Tibial artery (tissue), 4 donors: ENCODE results near the gene ZNF451.

Experiments used
- DNase-seq, 2 donors: peaks; one replicate each; pipeline ENCODE4 v3.0.0-alpha.2; 2019
- H3K27ac ChIP-seq, 2 donors: fragments of 200-600 bp; sonication (generic) in 1 of 2; 1 replicate in 1 of 2; 2 replicates in 1 of 2; pipeline ENCODE4 v1.5.1; 2018 to 2019; ENCODE audit warnings: mild to moderate bottlenecking in 1 of 2
- H3K27me3 ChIP-seq, 2 donors: fragments of 200-600 bp; sonication (generic) in 1 of 2; one replicate each; pipeline versions ENCODE4 v1.5.1 to v1.6.0; 2016 to 2019
- H3K36me3 ChIP-seq, 3 donors: fragments of 200-600 bp; sonication (generic) in 2 of 3; one replicate each; pipeline ENCODE4 v1.5.1; 2016 to 2019; ENCODE audit warnings: mild to moderate bottlenecking in 2 of 3
- H3K4me1 ChIP-seq, 4 donors: fragments of 200-600 bp; sonication (generic) in 2 of 4; 1 replicate in 3 of 4; 2 replicates in 1 of 4; pipeline ENCODE4 v1.5.1; 2016 to 2019
- H3K4me3 ChIP-seq, 2 donors: fragments of 200-600 bp; sonication (generic) in 1 of 2; 1 replicate in 1 of 2; 2 replicates in 1 of 2; pipeline ENCODE4 v1.5.1; 2018 to 2019; ENCODE audit warnings: mild to moderate bottlenecking in 2 of 2
- H3K9me3 ChIP-seq, 3 donors: fragments of 200-600 bp; sonication (generic) in 1 of 3; one replicate each; pipeline ENCODE4 v1.5.1; 2016 to 2019
- CTCF ChIP-seq, 2 experiments: fragments of 200-600 bp in 1 of 2; fragments of 450-650 bp in 1 of 2; IDR thresholded peaks; one replicate each; pipeline ENCODE4 v1.5.1; 2017 to 2019; ENCODE audit warnings: antibody characterized with exemption in 2 of 2, mild to moderate bottlenecking in 1 of 2, moderate library complexity in 1 of 2
- intact Hi-C: fragments of 100-400 bp; cut with DNase I; formaldehyde crosslinking; loops from one replicate; pipeline ENCODE4 v1.15.0; 2023; ENCODE audit warnings: low total_unique reads

The ZNF451 gene

GRCh38 chr6:57072108-57072507 lies 17.9 kb upstream of the ZNF451 start:
- Histone ChIP-seq H3K27ac (no peak overlapping the region), H3K27me3 (no peaks in the 10 kb centered on the region), H3K4me3 (no peak overlapping the region), H3K36me3 (peaks cover 0 to 13% (median 4%) of the 10 kb centered on the region in 3 donors), H3K9me3 (no peaks in the 10 kb centered on the region), H3K4me1 (no peaks in the 10 kb centered on the region)
- no peak for DNase-seq
- intact Hi-C loops: no loop called here
- TF ChIP-seq CTCF (IDR thresholded peaks at IDR 0.05): no peak

- Histone ChIP-seq H3K9me3 (no peaks in the 10 kb centered on the region), H3K4me3 (no peak overlapping the region), H3K36me3 (peaks cover 0 to 13% (median 0%) of the 10 kb centered on the region in 3 donors), H3K27ac (no peak overlapping the region), H3K27me3 (no peaks in the 10 kb centered on the region), H3K4me1 (no peaks in the 10 kb centered on the region)
- TF ChIP-seq CTCF (IDR thresholded peaks at IDR 0.05): no peak
- DNase-seq: no peak
- intact Hi-C loops: no loop called here
Observed at GRCh38 chr6:57074383-57074782, 15.6 kb upstream of the ZNF451 start.

GRCh38 chr6:57075092-57075491 lies 14.9 kb upstream of the ZNF451 start:
- Histone ChIP-seq H3K9me3 (no peaks in the 10 kb centered on the region), H3K4me3 (no peak overlapping the region), H3K4me1 (no peaks in the 10 kb centered on the region), H3K36me3 (peaks cover 0 to 13% (median 0%) of the 10 kb centered on the region in 3 donors), H3K27ac (no peak overlapping the region), H3K27me3 (no peaks in the 10 kb centered on the region)
- TF ChIP-seq CTCF (IDR thresholded peaks at IDR 0.05): no peak
- intact Hi-C loops: no loop called here
- DNase-seq: no peak

- TF ChIP-seq CTCF (IDR thresholded peaks at IDR 0.05): no peak
- DNase-seq: no peak
- intact Hi-C loops: no loop called here
- Histone ChIP-seq H3K4me1 (no peaks in the 10 kb centered on the region), H3K4me3 (no peak overlapping the region), H3K9me3 (no peaks in the 10 kb centered on the region), H3K36me3 (peaks cover 0 to 11% (median 0%) of the 10 kb centered on the region in 3 donors), H3K27ac (no peak overlapping the region), H3K27me3 (no peaks in the 10 kb centered on the region)
Observed at GRCh38 chr6:57078531-57079207, 11.3 kb upstream of the ZNF451 start.

- Histone ChIP-seq H3K4me1 (peaks cover 0 to 5% (median 0%) of the 10 kb centered on the region in 4 donors), H3K27me3 (no peaks in the 10 kb centered on the region), H3K4me3 (no peak overlapping the region), H3K9me3 (no peaks in the 10 kb centered on the region), H3K27ac (no peak overlapping the region), H3K36me3 (no peaks in the 10 kb centered on the region)
- intact Hi-C loops: loop anchor here (5.0 kb wide), 1 partner anchor 232 kb away; the partner anchor contains the start of gene PRIM2
- DNase-seq: no peak
- TF ChIP-seq CTCF (IDR thresholded peaks at IDR 0.05): no peak
Observed at GRCh38 chr6:57085471-57085870, 4.5 kb upstream of the ZNF451 start.
